DOHH2 (cell line): ENCODE data around the gene C5orf58.

Source experiments
- CTCF ChIP-seq: fragments of 200-600 bp; sonication (generic); IDR thresholded peaks from one replicate; pipeline ENCODE4 v1.5.1; 2014; ENCODE audit warnings: antibody characterized with exemption, mild to moderate bottlenecking, low read depth, low read length; ENCODE audit not compliant: poor library complexity, severe bottlenecking
- EZH2phosphoT487 ChIP-seq: fragments of 200-600 bp; sonication (generic); IDR thresholded peaks from 2 replicates; pipeline ENCODE4 v1.6.1; 2017; ENCODE audit warnings: borderline replicate concordance, mild to moderate bottlenecking, antibody characterized with exemption, low read length, moderate library complexity, mixed read lengths

- no peak for TF ChIP-seq CTCF
- TF ChIP-seq EZH2phosphoT487: no peak
These were observed 36.8 kb upstream of the C5orf58 start for GRCh38 chr5:170195961-170196360.
